Caco-2 (cell line): Measurements from ENCODE around the gene SRPK2. TPM values are rescaled to one million over a fixed set of nuclear protein-coding genes. Genes with fewer than 3 reads are reported as not detected.

Experiments used
- BruUV-seq: library from RNA; stranded (reverse); fragments of 400-500 nt; replicated peaks from 2 replicates; lab custom pipeline; 2021; lab: Mats Ljungman, UMichigan
- CTCF ChIA-PET: fragments of 300-600 bp; sonication (Branson Sonifier 250); formaldehyde crosslinking; loops from one replicate; lab custom pipeline; 2022; ENCODE audit warnings: antibody characterized with exemption; lab: Charles Lee
- POLR2A ChIA-PET: fragments of 300-600 bp; sonication (Branson Sonifier 250); formaldehyde crosslinking; loops from one replicate; lab custom pipeline; 2022; ENCODE audit warnings: antibody characterized with exemption; lab: Charles Lee
- DNase-seq, 2 experiments: peaks; one replicate each; pipeline versions ENCODE4 v3.0.0 to v3.0.0-alpha.2; 2020 to 2022
- H3K27me3 ChIP-seq: replicated peaks from 2 replicates; pipeline ENCODE4 v1.6.0; 2011; ENCODE audit warnings: low read length; ENCODE audit not compliant: control insufficient read depth, insufficient read depth
- H3K36me3 ChIP-seq: 2 replicates; pipeline ENCODE4 v1.5.1; 2011; ENCODE audit warnings: low read length; ENCODE audit not compliant: control insufficient read depth, insufficient read depth
- H3K4me1 ChIP-seq: fragments of 250-450 bp; sonication (Bioruptor Pico); 2 replicates; pipeline ENCODE4 v1.5.1; 2020; ENCODE audit warnings: mild to moderate bottlenecking
- H3K4me3 ChIP-seq: 2 replicates; pipeline ENCODE4 v1.5.1; 2011; ENCODE audit warnings: low read depth, mild to moderate bottlenecking, control low read depth, low read length
- H3K9me3 ChIP-seq: fragments of 250-450 bp; sonication (Bioruptor Pico); 2 replicates; pipeline ENCODE4 v1.5.1; 2020; ENCODE audit warnings: mild to moderate bottlenecking, moderate library complexity
- H3K27ac Mint-ChIP-seq: one replicate; pipeline ENCODE4 v1.8.0; 2022; ENCODE audit warnings: mixed read lengths; ENCODE audit not compliant: unreplicated experiment
- H3K27me3 Mint-ChIP-seq: one replicate; pipeline ENCODE4 v1.8.0; 2022; ENCODE audit warnings: mixed read lengths; ENCODE audit not compliant: insufficient read depth, unreplicated experiment
- H3K36me3 Mint-ChIP-seq: one replicate; pipeline ENCODE4 v1.8.0; 2022; ENCODE audit warnings: mild to moderate bottlenecking, mixed read lengths; ENCODE audit not compliant: insufficient read depth, unreplicated experiment
- H3K4me1 Mint-ChIP-seq: one replicate; pipeline ENCODE4 v1.8.0; 2022; ENCODE audit warnings: low read depth, mixed read lengths; ENCODE audit not compliant: unreplicated experiment
- H3K4me3 Mint-ChIP-seq: one replicate; pipeline ENCODE4 v1.8.0; 2022; ENCODE audit warnings: mild to moderate bottlenecking, moderate library complexity, mixed read lengths; ENCODE audit not compliant: unreplicated experiment
- H3K9me3 Mint-ChIP-seq: one replicate; pipeline ENCODE4 v1.8.0; 2022; ENCODE audit warnings: mixed read lengths; ENCODE audit not compliant: unreplicated experiment
- intact Hi-C: fragments of 100-400 bp; cut with micrococcal nuclease; formaldehyde crosslinking; loops from one replicate; pipeline ENCODE4 v1.10.0; 2022; ENCODE audit not compliant: unreplicated experiment
- total RNA-seq: library from RNA; stranded (reverse); gene quantifications from 2 replicates; pipeline ENCODE4 v1.2.3, GENCODE V29; 2022
- TF ChIP-seq, protein P1 (sequence below), 2 experiments: fragments of 200-600 bp in 1 of 2; IDR thresholded peaks; 1 replicate in 1 of 2; 2 replicates in 1 of 2; pipeline versions ENCODE4 v1.5.1 to v1.8.0; 2011 to 2022; ENCODE audit warnings: antibody characterized with exemption in 1 of 2, control low read depth in 1 of 2, inconsistent platforms in 1 of 2, low read depth in 1 of 2, low read length in 1 of 2, mild to moderate bottlenecking in 1 of 2, moderate library complexity in 1 of 2; ENCODE audit not compliant: insufficient read depth in 1 of 2, severe bottlenecking in 1 of 2, unreplicated experiment in 1 of 2

The SRPK2 gene
- total RNA-seq, 1 experiment from 2014 or later = 39.9 TPM

DNA sequence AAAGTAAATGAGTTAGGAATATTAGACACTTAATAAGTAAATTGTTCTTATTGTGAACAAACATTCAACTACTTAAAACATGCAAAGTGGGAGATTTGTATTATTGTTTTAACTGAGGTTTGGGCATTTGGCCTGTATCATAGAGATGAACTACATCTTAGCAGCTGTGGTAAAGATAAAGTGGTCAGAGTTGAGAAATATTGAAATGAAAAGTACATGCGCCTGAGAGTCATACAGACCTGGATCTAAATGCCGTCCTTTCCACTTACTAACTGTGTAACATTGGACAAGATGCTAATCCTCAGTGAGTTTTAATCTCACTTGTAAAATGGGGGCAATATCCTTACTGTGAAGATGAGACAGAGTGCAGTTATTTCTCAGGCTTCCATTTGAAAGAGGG, 300.3 kb downstream of the SRPK2 start:
- TF ChIP-seq, protein P1, sequence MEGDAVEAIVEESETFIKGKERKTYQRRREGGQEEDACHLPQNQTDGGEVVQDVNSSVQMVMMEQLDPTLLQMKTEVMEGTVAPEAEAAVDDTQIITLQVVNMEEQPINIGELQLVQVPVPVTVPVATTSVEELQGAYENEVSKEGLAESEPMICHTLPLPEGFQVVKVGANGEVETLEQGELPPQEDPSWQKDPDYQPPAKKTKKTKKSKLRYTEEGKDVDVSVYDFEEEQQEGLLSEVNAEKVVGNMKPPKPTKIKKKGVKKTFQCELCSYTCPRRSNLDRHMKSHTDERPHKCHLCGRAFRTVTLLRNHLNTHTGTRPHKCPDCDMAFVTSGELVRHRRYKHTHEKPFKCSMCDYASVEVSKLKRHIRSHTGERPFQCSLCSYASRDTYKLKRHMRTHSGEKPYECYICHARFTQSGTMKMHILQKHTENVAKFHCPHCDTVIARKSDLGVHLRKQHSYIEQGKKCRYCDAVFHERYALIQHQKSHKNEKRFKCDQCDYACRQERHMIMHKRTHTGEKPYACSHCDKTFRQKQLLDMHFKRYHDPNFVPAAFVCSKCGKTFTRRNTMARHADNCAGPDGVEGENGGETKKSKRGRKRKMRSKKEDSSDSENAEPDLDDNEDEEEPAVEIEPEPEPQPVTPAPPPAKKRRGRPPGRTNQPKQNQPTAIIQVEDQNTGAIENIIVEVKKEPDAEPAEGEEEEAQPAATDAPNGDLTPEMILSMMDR (IDR thresholded peaks at IDR 0.05; ENCODE audit: insufficient read depth in 1 of 2, low read depth in 1 of 2, low read length in 1 of 2, severe bottlenecking in 1 of 2, unreplicated experiment in 1 of 2) = no peak
- H3K9me3 ChIP-seq = no peaks in the 10 kb centered on the region
- BruUV-seq = no TSS peak
- H3K4me3 ChIP-seq = no peak overlapping the region
- peaks cover 77% of the 10 kb centered on the region for H3K36me3 Mint-ChIP-seq
- intact Hi-C loops = no loop called here
- ChIA-PET CTCF (no interaction called here), POLR2A (no interaction called here)
- no peaks in the 10 kb centered on the region for H3K4me1 Mint-ChIP-seq
- H3K27me3 Mint-ChIP-seq = no peaks in the 10 kb centered on the region
- no peaks in the 10 kb centered on the region for H3K9me3 Mint-ChIP-seq
- no peaks in the 10 kb centered on the region for H3K27me3 ChIP-seq
- no peak overlapping the region for H3K4me3 Mint-ChIP-seq
- H3K27ac Mint-ChIP-seq = no peak overlapping the region
- DNase-seq = no peak
- peaks cover 3% of the 10 kb centered on the region; the same call in 1 of the 2 replicates for H3K36me3 ChIP-seq
- no peaks in the 10 kb centered on the region for H3K4me1 ChIP-seq

DNA sequence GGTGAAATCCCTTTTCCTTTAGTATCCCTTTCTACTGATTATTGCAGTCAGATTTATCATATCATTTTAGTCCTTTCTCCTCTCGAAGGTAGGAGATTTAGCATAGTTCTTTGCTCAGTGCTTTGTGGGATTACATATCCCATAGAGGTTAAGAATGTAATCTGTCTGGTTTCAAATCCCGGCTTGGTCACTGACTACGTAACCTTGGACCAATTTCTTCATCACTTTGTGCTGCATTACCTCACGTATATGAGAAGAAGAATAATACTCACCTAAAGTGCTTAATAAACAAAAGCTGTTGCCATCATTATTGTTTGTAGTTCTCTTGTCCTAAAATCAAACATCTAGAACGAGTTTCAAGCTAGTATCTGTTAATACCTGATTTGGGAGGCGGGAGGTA, 300.7 kb downstream of the SRPK2 start:
- no peaks in the 10 kb centered on the region for H3K27me3 ChIP-seq
- H3K4me1 ChIP-seq = no peaks in the 10 kb centered on the region
- no peak overlapping the region for H3K4me3 ChIP-seq
- no peak for DNase-seq
- Mint-ChIP-seq H3K4me1 (no peaks in the 10 kb centered on the region), H3K36me3 (peaks cover 78% of the 10 kb centered on the region), H3K27ac (no peak overlapping the region), H3K27me3 (no peaks in the 10 kb centered on the region), H3K9me3 (no peaks in the 10 kb centered on the region), H3K4me3 (no peak overlapping the region)
- H3K36me3 ChIP-seq = peaks cover 3% of the 10 kb centered on the region
- intact Hi-C loops = no loop called here
- H3K9me3 ChIP-seq = no peaks in the 10 kb centered on the region
- POLR2A ChIA-PET = no interaction called here
- TF ChIP-seq, protein P1 (IDR thresholded peaks at IDR 0.05; ENCODE audit: insufficient read depth in 1 of 2, low read depth in 1 of 2, low read length in 1 of 2, severe bottlenecking in 1 of 2, unreplicated experiment in 1 of 2) = no peak
- BruUV-seq = no TSS peak
- CTCF ChIA-PET = no interaction called here

DNA sequence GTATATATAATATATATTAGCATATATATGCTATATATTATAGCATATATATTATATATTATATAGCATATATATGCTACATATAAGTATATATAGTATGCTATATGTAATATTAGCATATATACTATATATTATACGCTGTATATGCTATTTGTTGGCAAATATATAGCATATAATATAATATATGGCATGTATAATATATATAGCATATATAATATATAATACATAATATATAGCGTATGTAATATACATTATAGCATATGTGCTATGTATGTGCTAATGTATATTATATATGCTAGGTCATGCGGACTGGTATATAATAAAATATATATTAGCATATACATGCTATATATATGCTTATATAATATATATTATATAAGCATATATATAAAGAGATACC, 301.9 kb downstream of the SRPK2 start:
- ChIA-PET CTCF (no interaction called here), POLR2A (interaction anchor here (0.6 kb wide), 1 partner anchor 73 kb away, joined by 3 read pairs; no protein-coding TSS in a partner anchor)
- no peak overlapping the region for H3K27ac Mint-ChIP-seq
- H3K4me3 Mint-ChIP-seq = no peak overlapping the region
- no peaks in the 10 kb centered on the region for H3K4me1 Mint-ChIP-seq
- intact Hi-C loops = no loop called here
- BruUV-seq = no TSS peak
- H3K9me3 Mint-ChIP-seq = no peaks in the 10 kb centered on the region
- H3K4me1 ChIP-seq = no peaks in the 10 kb centered on the region
- peaks cover 4% of the 10 kb centered on the region for H3K36me3 ChIP-seq
- H3K36me3 Mint-ChIP-seq = peaks cover 78% of the 10 kb centered on the region
- no peaks in the 10 kb centered on the region for H3K27me3 Mint-ChIP-seq
- no peak for DNase-seq
- TF ChIP-seq, protein P1 (IDR thresholded peaks at IDR 0.05; ENCODE audit: insufficient read depth in 1 of 2, low read depth in 1 of 2, low read length in 1 of 2, severe bottlenecking in 1 of 2, unreplicated experiment in 1 of 2) = no peak
- no peaks in the 10 kb centered on the region for H3K27me3 ChIP-seq
- no peak overlapping the region for H3K4me3 ChIP-seq
- H3K9me3 ChIP-seq = no peaks in the 10 kb centered on the region
